Measurements from ENCODE around the gene HCST. TPM values are rescaled to one million over a fixed set of nuclear protein-coding genes. Genes with fewer than 3 reads are reported as not detected.
A peak's percentile ranks its signal among the peaks of the same experiment; 100 is the strongest.
"Not testable (repeated sequence)": the region's sequence is repeated elsewhere in the genome, so short reads cannot be mapped to it uniquely, and the experiment has no call there.

The HCST gene
- total and polyA plus RNA-seq, 4 donors = 2.0 to 13.3 (median 3.8) TPM

DNA sequence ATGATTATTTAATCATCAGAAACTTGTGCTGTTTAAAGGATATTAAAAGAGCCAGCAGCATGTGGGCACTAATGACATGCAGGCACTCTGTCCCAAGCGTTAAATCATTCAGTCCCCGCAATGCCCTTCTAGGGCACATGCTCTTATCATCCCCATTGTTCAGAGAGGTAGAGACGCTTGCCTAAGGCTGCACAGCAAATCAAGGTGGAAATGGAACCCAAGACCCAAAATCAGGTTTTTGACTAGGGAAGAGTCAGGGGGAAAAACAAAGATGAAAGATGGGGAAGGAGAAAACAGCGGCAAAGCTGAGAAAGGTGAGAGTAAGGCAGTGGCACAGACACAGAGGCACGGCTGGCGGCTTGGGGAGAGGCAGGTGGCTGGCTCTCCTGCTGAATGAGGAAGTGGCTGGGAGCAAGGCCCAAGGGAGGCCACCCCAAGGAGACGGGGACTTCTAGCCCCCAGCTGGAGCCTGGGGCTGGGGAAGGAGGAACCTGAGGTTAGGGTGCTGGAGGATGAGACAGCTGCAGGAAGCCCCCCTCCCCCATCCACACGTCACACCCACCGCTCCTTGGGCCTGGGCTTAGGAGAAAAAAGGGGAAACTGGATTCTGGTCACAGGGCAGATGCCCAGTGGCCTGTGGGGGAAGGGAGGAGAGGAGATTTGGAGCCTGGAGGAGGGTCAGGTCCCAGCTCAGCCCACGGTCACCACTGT, 6.8 kb downstream of the HCST start:
- Histone ChIP-seq H3K4me3 (ENCODE audit: low read depth in 1 of 3, low read length in 3 of 3) (no peak overlapping the region), H3K27me3 (ENCODE audit: control insufficient read depth in 4 of 4, insufficient read depth in 4 of 4, low read length in 3 of 4) (no peaks in the 10 kb centered on the region), H3K9me3 (ENCODE audit: control insufficient read depth in 4 of 4, low read length in 3 of 4) (no peaks in the 10 kb centered on the region), H3K27ac (ENCODE audit: low read depth in 1 of 2, low read length in 2 of 2) (peak overlapping the region; percentile 73 to 75), H3K9ac (ENCODE audit: low read depth in 1 of 2, low read length in 2 of 2) (no peak overlapping the region), H3K36me3 (ENCODE audit: control insufficient read depth in 4 of 4, insufficient read depth in 3 of 4, low read depth in 1 of 4, low read length in 3 of 4) (no peaks in the 10 kb centered on the region), H3K4me1 (ENCODE audit: control insufficient read depth in 4 of 4, insufficient read depth in 4 of 4, low read length in 3 of 4) (no peaks in the 10 kb centered on the region)
- no peak for DNase-seq (ENCODE audit: low spot score)
- TF ChIP-seq TAF1 (conservative IDR thresholded peaks at IDR 0.05) (no peak), RAD21 (IDR thresholded peaks at IDR 0.05) (peak in 1 of 2 donors; percentile 6)
- 82% methylated on average over 10 of the region's 10 CpGs for WGBS

DNA sequence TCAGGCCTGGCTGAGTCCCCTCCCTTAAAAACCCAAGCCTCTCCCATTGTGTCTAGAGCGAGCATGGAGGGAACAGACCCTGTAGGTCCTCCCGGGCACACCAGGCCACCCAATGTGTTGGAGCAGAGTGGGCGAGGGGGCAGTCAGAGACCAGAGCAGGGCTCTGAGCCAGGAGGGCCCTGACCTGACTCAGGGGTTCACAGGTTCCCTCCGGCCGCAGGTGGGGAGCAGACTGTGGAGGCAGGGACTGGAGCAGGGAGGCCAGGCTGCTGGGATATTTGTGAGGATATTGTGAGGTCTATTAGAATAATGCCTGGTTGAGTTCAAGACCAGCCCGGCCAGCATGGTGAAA, 7.3 kb downstream of the HCST start:
- no peaks in the 10 kb centered on the region for H3K27me3 ChIP-seq (ENCODE audit: control insufficient read depth in 4 of 4, insufficient read depth in 4 of 4, low read length in 3 of 4)
- no peak overlapping the region for H3K4me3 ChIP-seq (ENCODE audit: low read depth in 1 of 3, low read length in 3 of 3)
- TF ChIP-seq FOXA2 (IDR thresholded peaks at IDR 0.05) (no peak), NR2F2 (IDR thresholded peaks at IDR 0.05) (no peak), SP1 (IDR thresholded peaks at IDR 0.05) (no peak), RXRA (IDR thresholded peaks at IDR 0.05) (no peak), YY1 (IDR thresholded peaks at IDR 0.05) (no peak), HNF4A (conservative IDR thresholded peaks at IDR 0.05) (no peak), GABPA (IDR thresholded peaks at IDR 0.05 in 1 of 2, conservative IDR thresholded peaks at IDR 0.05 in 1 of 2) (no peak), EGR1 (IDR thresholded peaks at IDR 0.05; ENCODE audit: low read depth in 2 of 2) (no peak), HNF4G (IDR thresholded peaks at IDR 0.05) (no peak), FOXA1 (IDR thresholded peaks at IDR 0.05) (no peak), RAD21 (IDR thresholded peaks at IDR 0.05) (no peak), JUND (IDR thresholded peaks at IDR 0.05) (no peak)
- TF ChIP-seq, protein P1, sequence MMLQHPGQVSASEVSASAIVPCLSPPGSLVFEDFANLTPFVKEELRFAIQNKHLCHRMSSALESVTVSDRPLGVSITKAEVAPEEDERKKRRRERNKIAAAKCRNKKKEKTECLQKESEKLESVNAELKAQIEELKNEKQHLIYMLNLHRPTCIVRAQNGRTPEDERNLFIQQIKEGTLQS (IDR thresholded peaks at IDR 0.05) = no peak
- TF ChIP-seq, protein P2, sequence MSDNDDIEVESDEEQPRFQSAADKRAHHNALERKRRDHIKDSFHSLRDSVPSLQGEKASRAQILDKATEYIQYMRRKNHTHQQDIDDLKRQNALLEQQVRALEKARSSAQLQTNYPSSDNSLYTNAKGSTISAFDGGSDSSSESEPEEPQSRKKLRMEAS (IDR thresholded peaks at IDR 0.05) = no peak
- TF ChIP-seq, protein P3, sequence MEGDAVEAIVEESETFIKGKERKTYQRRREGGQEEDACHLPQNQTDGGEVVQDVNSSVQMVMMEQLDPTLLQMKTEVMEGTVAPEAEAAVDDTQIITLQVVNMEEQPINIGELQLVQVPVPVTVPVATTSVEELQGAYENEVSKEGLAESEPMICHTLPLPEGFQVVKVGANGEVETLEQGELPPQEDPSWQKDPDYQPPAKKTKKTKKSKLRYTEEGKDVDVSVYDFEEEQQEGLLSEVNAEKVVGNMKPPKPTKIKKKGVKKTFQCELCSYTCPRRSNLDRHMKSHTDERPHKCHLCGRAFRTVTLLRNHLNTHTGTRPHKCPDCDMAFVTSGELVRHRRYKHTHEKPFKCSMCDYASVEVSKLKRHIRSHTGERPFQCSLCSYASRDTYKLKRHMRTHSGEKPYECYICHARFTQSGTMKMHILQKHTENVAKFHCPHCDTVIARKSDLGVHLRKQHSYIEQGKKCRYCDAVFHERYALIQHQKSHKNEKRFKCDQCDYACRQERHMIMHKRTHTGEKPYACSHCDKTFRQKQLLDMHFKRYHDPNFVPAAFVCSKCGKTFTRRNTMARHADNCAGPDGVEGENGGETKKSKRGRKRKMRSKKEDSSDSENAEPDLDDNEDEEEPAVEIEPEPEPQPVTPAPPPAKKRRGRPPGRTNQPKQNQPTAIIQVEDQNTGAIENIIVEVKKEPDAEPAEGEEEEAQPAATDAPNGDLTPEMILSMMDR (IDR thresholded peaks at IDR 0.05; ENCODE audit: low read depth, low read length, missing input control) = no peak
- TF ChIP-seq, protein P4, sequence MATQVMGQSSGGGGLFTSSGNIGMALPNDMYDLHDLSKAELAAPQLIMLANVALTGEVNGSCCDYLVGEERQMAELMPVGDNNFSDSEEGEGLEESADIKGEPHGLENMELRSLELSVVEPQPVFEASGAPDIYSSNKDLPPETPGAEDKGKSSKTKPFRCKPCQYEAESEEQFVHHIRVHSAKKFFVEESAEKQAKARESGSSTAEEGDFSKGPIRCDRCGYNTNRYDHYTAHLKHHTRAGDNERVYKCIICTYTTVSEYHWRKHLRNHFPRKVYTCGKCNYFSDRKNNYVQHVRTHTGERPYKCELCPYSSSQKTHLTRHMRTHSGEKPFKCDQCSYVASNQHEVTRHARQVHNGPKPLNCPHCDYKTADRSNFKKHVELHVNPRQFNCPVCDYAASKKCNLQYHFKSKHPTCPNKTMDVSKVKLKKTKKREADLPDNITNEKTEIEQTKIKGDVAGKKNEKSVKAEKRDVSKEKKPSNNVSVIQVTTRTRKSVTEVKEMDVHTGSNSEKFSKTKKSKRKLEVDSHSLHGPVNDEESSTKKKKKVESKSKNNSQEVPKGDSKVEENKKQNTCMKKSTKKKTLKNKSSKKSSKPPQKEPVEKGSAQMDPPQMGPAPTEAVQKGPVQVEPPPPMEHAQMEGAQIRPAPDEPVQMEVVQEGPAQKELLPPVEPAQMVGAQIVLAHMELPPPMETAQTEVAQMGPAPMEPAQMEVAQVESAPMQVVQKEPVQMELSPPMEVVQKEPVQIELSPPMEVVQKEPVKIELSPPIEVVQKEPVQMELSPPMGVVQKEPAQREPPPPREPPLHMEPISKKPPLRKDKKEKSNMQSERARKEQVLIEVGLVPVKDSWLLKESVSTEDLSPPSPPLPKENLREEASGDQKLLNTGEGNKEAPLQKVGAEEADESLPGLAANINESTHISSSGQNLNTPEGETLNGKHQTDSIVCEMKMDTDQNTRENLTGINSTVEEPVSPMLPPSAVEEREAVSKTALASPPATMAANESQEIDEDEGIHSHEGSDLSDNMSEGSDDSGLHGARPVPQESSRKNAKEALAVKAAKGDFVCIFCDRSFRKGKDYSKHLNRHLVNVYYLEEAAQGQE (IDR thresholded peaks at IDR 0.05) = no peak
- H3K27ac ChIP-seq (ENCODE audit: low read depth in 1 of 2, low read length in 2 of 2) = peak overlapping the region; percentile 66 to 75
- H3K36me3 ChIP-seq (ENCODE audit: control insufficient read depth in 4 of 4, insufficient read depth in 3 of 4, low read depth in 1 of 4, low read length in 3 of 4) = no peaks in the 10 kb centered on the region
- no peak overlapping the region for H3K9ac ChIP-seq (ENCODE audit: low read depth in 1 of 2, low read length in 2 of 2)
- H3K9me3 ChIP-seq (ENCODE audit: control insufficient read depth in 4 of 4, low read length in 3 of 4) = no peaks in the 10 kb centered on the region
- no peaks in the 10 kb centered on the region for H3K4me1 ChIP-seq (ENCODE audit: control insufficient read depth in 4 of 4, insufficient read depth in 4 of 4, low read length in 3 of 4)
- DNase-seq (ENCODE audit: low spot score) = no peak
- WGBS = 81% methylated on average over 6 of the region's 6 CpGs

DNA sequence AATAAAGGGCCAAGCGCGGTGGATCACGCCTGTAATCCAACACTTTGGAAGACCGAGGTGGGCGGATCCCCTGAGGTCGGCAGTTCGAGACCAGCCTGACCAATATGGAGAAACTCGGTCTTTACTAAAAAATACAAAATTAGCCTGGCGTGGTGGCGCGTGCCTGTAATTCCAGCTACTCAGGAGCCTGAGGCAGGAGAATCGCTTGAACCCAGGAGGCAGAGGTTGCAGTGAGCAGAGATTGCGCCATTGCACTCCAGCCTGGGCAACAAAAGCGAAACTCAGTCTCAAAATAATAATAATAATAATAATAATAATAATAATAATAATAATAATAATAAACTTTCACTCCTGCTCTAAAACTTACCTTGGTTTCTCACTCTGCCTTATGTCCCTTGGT, 8.0 kb downstream of the HCST start:
- H3K27ac ChIP-seq (ENCODE audit: low read depth in 1 of 2, low read length in 2 of 2); H3K9me3 ChIP-seq (ENCODE audit: control insufficient read depth in 4 of 4, low read length in 3 of 4); H3K4me3 ChIP-seq (ENCODE audit: low read depth in 1 of 3, low read length in 3 of 3); DNase-seq (ENCODE audit: low spot score); H3K27me3 ChIP-seq (ENCODE audit: control insufficient read depth in 4 of 4, insufficient read depth in 4 of 4, low read length in 3 of 4); H3K36me3 ChIP-seq (ENCODE audit: control insufficient read depth in 4 of 4, insufficient read depth in 3 of 4, low read depth in 1 of 4, low read length in 3 of 4); H3K4me1 ChIP-seq (ENCODE audit: control insufficient read depth in 4 of 4, insufficient read depth in 4 of 4, low read length in 3 of 4); H3K9ac ChIP-seq (ENCODE audit: low read depth in 1 of 2, low read length in 2 of 2): not testable (repeated sequence)
- 95% methylated on average over 14 of the region's 14 CpGs for WGBS
